WERI-Rb-1 (cell line): ENCODE results near the gene STRA6.

Experiments used
- DNase-seq: peaks from one replicate; pipeline ENCODE4 v3.0.0-alpha.2; 2020
- H3K27ac ChIP-seq: fragments of 250-450 bp; sonication (Bioruptor Pico); 2 replicates; pipeline ENCODE4 v1.5.1; 2020; ENCODE audit warnings: mild to moderate bottlenecking, moderate library complexity
- H3K27me3 ChIP-seq: fragments of 250-450 bp; sonication (Bioruptor Pico); 2 replicates; pipeline ENCODE4 v1.5.1; 2021; ENCODE audit warnings: mild to moderate bottlenecking, low read depth, moderate library complexity; ENCODE audit not compliant: insufficient read depth, severe bottlenecking
- H3K36me3 ChIP-seq: fragments of 250-450 bp; sonication (Bioruptor Pico); 2 replicates; pipeline ENCODE4 v1.5.1; 2020; ENCODE audit warnings: mild to moderate bottlenecking, moderate library complexity
- H3K4me3 ChIP-seq: 2 replicates; pipeline ENCODE4 v1.5.1; 2011; ENCODE audit warnings: low read depth, mild to moderate bottlenecking, control low read depth, low read length
- H3K9me3 ChIP-seq: fragments of 250-450 bp; sonication (Bioruptor Pico); 2 replicates; pipeline ENCODE4 v1.5.1; 2021; ENCODE audit warnings: mild to moderate bottlenecking, moderate library complexity; ENCODE audit not compliant: severe bottlenecking
- CTCF ChIP-seq: IDR thresholded peaks from 2 replicates; pipeline ENCODE4 v1.5.1; 2011; ENCODE audit warnings: low read depth, mild to moderate bottlenecking, control low read depth, inconsistent platforms, low read length

Gene STRA6

GRCh38 chr15:74244822-74245341, 42.3 kb upstream of the STRA6 start:
- H3K4me3 ChIP-seq = peak overlapping the region; percentile 35
- no peaks in the 10 kb centered on the region for H3K36me3 ChIP-seq
- TF ChIP-seq CTCF = no peak
- no peaks in the 10 kb centered on the region for H3K27me3 ChIP-seq
- DNase-seq = no peak
- peak overlapping the region; percentile 85 for H3K27ac ChIP-seq
- H3K9me3 ChIP-seq = no peaks in the 10 kb centered on the region

GRCh38 chr15:74243431-74243830, 40.8 kb upstream of the STRA6 start:
- no peaks in the 10 kb centered on the region for H3K9me3 ChIP-seq
- TF ChIP-seq CTCF = no peak

GRCh38 chr15:74242441-74243185, 40.0 kb upstream of the STRA6 start:
- H3K4me3 ChIP-seq = no peak overlapping the region
- no peaks in the 10 kb centered on the region for H3K9me3 ChIP-seq
- peak overlapping the region; percentile 85 for H3K27ac ChIP-seq
- no peak for TF ChIP-seq CTCF
- DNase-seq = peak; percentile 87
- no peaks in the 10 kb centered on the region for H3K36me3 ChIP-seq
- no peaks in the 10 kb centered on the region for H3K27me3 ChIP-seq

More at GRCh38 chr15:74243431-74243830, 40.8 kb upstream of the STRA6 start:
- Histone ChIP-seq H3K27me3 (no peaks in the 10 kb centered on the region), H3K36me3 (no peaks in the 10 kb centered on the region), H3K4me3 (no peak overlapping the region), H3K27ac (peak overlapping the region; percentile 85)
- peak; percentile 86 for DNase-seq

GRCh38 chr15:74240897-74241614, 38.5 kb upstream of the STRA6 start:
- DNase-seq = no peak
- Histone ChIP-seq H3K4me3 (no peak overlapping the region), H3K27ac (no peak overlapping the region), H3K9me3 (no peaks in the 10 kb centered on the region), H3K36me3 (no peaks in the 10 kb centered on the region), H3K27me3 (no peaks in the 10 kb centered on the region)
- no peak for TF ChIP-seq CTCF

GRCh38 chr15:74240002-74240568, 37.5 kb upstream of the STRA6 start:
- no peaks in the 10 kb centered on the region for H3K27me3 ChIP-seq
- H3K9me3 ChIP-seq = no peaks in the 10 kb centered on the region
- no peaks in the 10 kb centered on the region for H3K36me3 ChIP-seq
- H3K27ac ChIP-seq = 0 out of 2 replicates have a peak overlapping the region, but pooled peaks have one; percentile 10
- TF ChIP-seq CTCF = peak; percentile 11; the same call in 1 of the 2 replicates
- H3K4me3 ChIP-seq = no peak overlapping the region
- no peak for DNase-seq
